Osteoblast (primary cell): ENCODE data around the gene STARD10. TPM values are rescaled to one million over a fixed set of nuclear protein-coding genes. Genes with fewer than 3 reads are reported as not detected.

ENCODE experiments used
- DNase-seq: peaks from one replicate; pipeline ENCODE4 v3.0.0; 2011; ENCODE audit warnings: low spot score, mixed read lengths; ENCODE audit not compliant: insufficient read length; ENCODE audit errors: missing footprints
- H2AFZ ChIP-seq: 2 replicates; pipeline ENCODE4 v1.6.0; 2011; ENCODE audit warnings: mild to moderate bottlenecking, low read length
- H3K27ac ChIP-seq: 2 replicates; pipeline ENCODE4 v1.5.1; 2011; ENCODE audit warnings: mild to moderate bottlenecking, low read depth, low read length, moderate library complexity
- H3K27me3 ChIP-seq: 2 replicates; pipeline ENCODE4 v1.6.0; 2012; ENCODE audit warnings: mild to moderate bottlenecking, control low read depth, inconsistent platforms, low read length, moderate library complexity; ENCODE audit not compliant: insufficient read depth
- H3K36me3 ChIP-seq: 2 replicates; pipeline ENCODE4 v1.5.1; 2011; ENCODE audit warnings: mild to moderate bottlenecking, low read length, control low read depth, moderate library complexity; ENCODE audit not compliant: insufficient read depth
- H3K4me1 ChIP-seq: 2 replicates; pipeline ENCODE4 v1.5.1; 2011; ENCODE audit warnings: mild to moderate bottlenecking, low read length, control low read depth, moderate library complexity; ENCODE audit not compliant: insufficient read depth
- H3K4me2 ChIP-seq: 2 replicates; pipeline ENCODE4 v1.6.0; 2011; ENCODE audit warnings: mild to moderate bottlenecking, low read length; ENCODE audit not compliant: insufficient read depth
- H3K4me3 ChIP-seq: fragments of 200-600 bp; sonication (generic); 3 replicates; pipeline ENCODE4 v1.5.1; 2012; ENCODE audit warnings: mild to moderate bottlenecking, low read length, inconsistent platforms; ENCODE audit not compliant: insufficient read depth
- H3K79me2 ChIP-seq: 2 replicates; pipeline ENCODE4 v1.6.0; 2012; ENCODE audit warnings: mild to moderate bottlenecking, low read length, control low read depth, inconsistent platforms; ENCODE audit not compliant: insufficient read depth
- H3K9me3 ChIP-seq: 2 replicates; pipeline ENCODE4 v1.5.1; 2011; ENCODE audit warnings: low read depth, low read length, control low read depth
- H4K20me1 ChIP-seq: 2 replicates; pipeline ENCODE4 v1.6.0; 2012; ENCODE audit warnings: mild to moderate bottlenecking, low read length, control low read depth; ENCODE audit not compliant: insufficient read depth
- CTCF ChIP-seq: IDR thresholded peaks from 2 replicates; pipeline ENCODE4 v1.5.1; 2011; ENCODE audit warnings: mild to moderate bottlenecking, low read depth, low read length, moderate library complexity; ENCODE audit errors: extremely low read depth
- small RNA-seq: library from RNA; depleted of rRNA; stranded (forward); fragments of <200 nt; gene quantifications from one replicate; pipeline ENCODE3, GENCODE V24; 2012
- total RNA-seq: library from RNA; depleted of rRNA; stranded (reverse); fragments of >200 nt; gene quantifications from 2 replicates; pipeline ENCODE4 v1.2.3, GENCODE V29; 2012

Gene STARD10
- total RNA-seq, 1 donor = 25.7 TPM

DNA sequence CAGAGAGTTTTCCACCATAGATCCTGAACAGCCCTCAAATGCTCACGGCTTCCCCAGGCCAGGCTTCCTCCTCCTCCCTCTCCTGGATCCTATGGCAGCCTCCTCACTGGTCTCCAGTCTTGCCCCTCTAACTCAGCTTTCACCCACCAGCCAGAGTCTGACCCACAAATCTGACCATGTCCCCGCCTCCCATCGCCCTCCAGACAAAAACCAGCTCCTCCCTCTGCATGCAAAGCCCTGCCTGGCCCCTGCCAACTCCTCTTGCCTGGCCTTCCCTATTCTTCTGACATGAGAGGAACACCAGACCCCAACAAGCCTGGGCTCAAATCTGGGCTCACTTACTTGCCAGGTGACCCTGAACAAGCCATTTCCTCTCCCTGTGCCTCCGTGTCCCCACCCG, 87.3 kb downstream of the STARD10 start:
- Histone ChIP-seq H3K4me1 (peaks cover 7% of the 10 kb centered on the region), H2AFZ (no peak overlapping the region), H3K79me2 (no peaks in the 10 kb centered on the region), H4K20me1 (peaks cover 47% of the 10 kb centered on the region), H3K4me2 (no peak overlapping the region), H3K27me3 (no peaks in the 10 kb centered on the region), H3K4me3 (no peak overlapping the region), H3K36me3 (peaks cover 39% of the 10 kb centered on the region), H3K27ac (no peak overlapping the region), H3K9me3 (no peaks in the 10 kb centered on the region)
- TF ChIP-seq CTCF = no peak
- DNase-seq = peak; percentile 65

DNA sequence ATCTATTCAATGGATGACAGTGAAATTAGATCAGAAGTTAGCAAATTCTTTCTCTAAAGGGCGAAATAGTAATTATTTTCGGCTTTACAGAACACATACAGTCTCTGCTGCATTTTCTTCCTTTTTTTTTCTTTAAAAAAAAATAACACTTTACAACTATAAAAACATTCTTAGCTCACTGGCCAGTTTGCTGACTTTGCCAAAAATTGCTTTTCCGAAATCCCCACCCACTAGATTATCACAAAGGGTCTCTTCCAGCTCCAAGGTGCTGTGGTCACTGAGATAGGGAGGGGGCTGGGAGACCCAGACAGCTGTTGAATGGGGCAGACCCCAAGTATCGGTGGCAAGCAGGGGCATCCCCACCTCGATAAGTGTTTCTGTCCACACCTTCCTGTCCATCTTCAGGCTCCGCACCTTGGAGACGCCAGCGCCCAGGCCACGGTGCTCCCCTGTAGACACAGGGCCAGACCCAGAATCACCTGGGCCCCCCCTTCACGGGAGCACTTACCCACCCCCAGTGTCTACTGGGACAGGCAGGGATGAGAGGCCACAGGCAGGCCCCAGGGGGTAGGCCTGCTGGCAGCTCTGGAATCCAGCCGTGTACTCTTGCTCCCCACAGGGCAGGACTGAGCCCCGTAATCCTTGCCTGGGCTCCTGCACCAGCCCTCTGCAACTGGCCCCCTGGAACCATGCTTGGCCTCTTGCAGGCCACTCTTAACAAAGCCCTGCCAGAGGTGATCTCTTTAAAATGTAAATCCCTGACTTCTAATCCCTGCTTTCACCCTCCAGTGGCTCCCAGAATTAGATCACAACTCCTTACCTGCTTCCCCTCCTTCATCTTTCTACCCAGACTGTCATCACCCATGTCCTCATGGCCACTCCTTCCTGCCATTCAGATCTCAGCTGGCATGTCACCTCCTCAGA, 88.1 kb downstream of the STARD10 start:
- Histone ChIP-seq H3K27ac (no peak overlapping the region), H3K79me2 (no peaks in the 10 kb centered on the region), H3K9me3 (no peaks in the 10 kb centered on the region), H3K4me2 (no peak overlapping the region), H4K20me1 (peaks cover 41% of the 10 kb centered on the region), H3K4me3 (no peak overlapping the region), H3K4me1 (peaks cover 7% of the 10 kb centered on the region), H2AFZ (no peak overlapping the region), H3K27me3 (no peaks in the 10 kb centered on the region), H3K36me3 (peaks cover 37% of the 10 kb centered on the region)
- TF ChIP-seq CTCF = no peak
- DNase-seq = no peak

GRCh38 chr11:72704783-72705265, 89.0 kb downstream of the STARD10 start:
- Histone ChIP-seq H3K27ac (no peak overlapping the region), H3K4me1 (peaks cover 13% of the 10 kb centered on the region), H3K4me2 (no peak overlapping the region), H3K4me3 (no peak overlapping the region), H3K79me2 (no peaks in the 10 kb centered on the region), H3K27me3 (no peaks in the 10 kb centered on the region), H3K36me3 (peaks cover 28% of the 10 kb centered on the region), H4K20me1 (peaks cover 43% of the 10 kb centered on the region), H2AFZ (no peak overlapping the region), H3K9me3 (no peaks in the 10 kb centered on the region)
- DNase-seq = no peak
- no peak for TF ChIP-seq CTCF

Small RNA genes within 50 kb of the gene (small RNA-seq; reads per million reads assigned to genes)
- gene MIR4692 (not detected), gene RF00019 (not detected)

Other genes starting within 250 kb of the STARD10 start
- gene PDE2A, start 119.6 kb downstream of the STARD10 start, total RNA-seq = 0.36 and 0.59 TPM in 2 replicates
- gene ARAP1, start 41.6 kb downstream of the STARD10 start, total RNA-seq = 91.6 and 95.2 TPM in 2 replicates
- 11.9 and 12.4 TPM in 2 replicates for gene ATG16L2, start 20.4 kb upstream of the STARD10 start, total RNA-seq